Smooth muscle cell (in vitro differentiated cells): ENCODE data around the gene AKAP8L. TPM values are rescaled to one million over a fixed set of nuclear protein-coding genes. Genes with fewer than 3 reads are reported as not detected.
"Not testable (repeated sequence)": the region's sequence is repeated elsewhere in the genome, so short reads cannot be mapped to it uniquely, and the experiment has no call there.

Experiments
- DNase-seq: peaks from one replicate; lab custom pipeline; 2025; ENCODE audit not compliant: unreplicated experiment; lab: John Stamatoyannopoulos, UW
- H2AFZ ChIP-seq: fragments of 200-600 bp; sonication (generic); 2 replicates; pipeline ENCODE4 v1.6.0; 2016; ENCODE audit warnings: antibody characterized with exemption, low read depth, mild to moderate bottlenecking
- H3F3A ChIP-seq: fragments of 200-600 bp; sonication (generic); 2 replicates; pipeline ENCODE4 v1.6.0; 2017; ENCODE audit warnings: antibody characterized with exemption, low read depth
- H3K27ac ChIP-seq: fragments of 200-600 bp; sonication (generic); 2 replicates; pipeline ENCODE4 v1.5.1; 2016; ENCODE audit warnings: low read depth, mild to moderate bottlenecking
- H3K27me3 ChIP-seq: fragments of 200-600 bp; sonication (generic); 2 replicates; pipeline ENCODE4 v1.6.1; 2016; ENCODE audit warnings: low read depth, mild to moderate bottlenecking
- H3K36me3 ChIP-seq: fragments of 200-600 bp; sonication (generic); 2 replicates; pipeline ENCODE4 v1.5.1; 2016; ENCODE audit warnings: low read depth
- H3K4me1 ChIP-seq: fragments of 200-600 bp; sonication (generic); 2 replicates; pipeline ENCODE4 v1.5.1; 2016; ENCODE audit warnings: low read depth
- H3K4me2 ChIP-seq: fragments of 200-600 bp; sonication (generic); 2 replicates; pipeline ENCODE4 v1.6.0; 2016; ENCODE audit warnings: mild to moderate bottlenecking
- H3K4me3 ChIP-seq: fragments of 200-600 bp; sonication (generic); 2 replicates; pipeline ENCODE4 v1.5.1; 2016; ENCODE audit warnings: mild to moderate bottlenecking
- H3K79me2 ChIP-seq: fragments of 200-600 bp; sonication (generic); 2 replicates; pipeline ENCODE4 v1.6.0; 2016; ENCODE audit warnings: low read depth, mild to moderate bottlenecking
- H3K9ac ChIP-seq: fragments of 200-600 bp; sonication (generic); 2 replicates; pipeline ENCODE4 v1.6.0; 2016; ENCODE audit warnings: low read depth
- H3K9me3 ChIP-seq: fragments of 200-600 bp; sonication (generic); replicated peaks from 2 replicates; pipeline ENCODE4 v1.5.1; 2016; ENCODE audit warnings: low read depth
- H4K20me1 ChIP-seq: fragments of 200-600 bp; sonication (generic); 2 replicates; pipeline ENCODE4 v1.6.0; 2016; ENCODE audit warnings: low read depth
- WGBS: methylation state at CpG from one replicate; pipeline ENCODE4 v1.1.7; 2016; ENCODE audit warnings: low lambda C conversion rate; 5-methylcytosine and 5-hydroxymethylcytosine counted together
- polyA plus RNA-seq: library from polyadenylated mRNA; unstranded; fragments of >200 nt; fragmentation: Nextera tagmentation; extraction: Ambion mirVana; gene quantifications from 2 replicates; pipeline ENCODE4 v1.2.1, GENCODE V29; 2016
- total RNA-seq: library from RNA; depleted of rRNA; stranded (reverse); fragments of >200 nt; gene quantifications from 2 replicates; pipeline ENCODE4 v1.2.3, GENCODE V29; 2014
- TF ChIP-seq, protein P1 (sequence below): fragments of 200-600 bp; sonication (generic); IDR thresholded peaks from 2 replicates; pipeline ENCODE4 v1.5.1; 2017; ENCODE audit warnings: borderline replicate concordance, mild to moderate bottlenecking, antibody characterized with exemption; ENCODE audit not compliant: insufficient read depth, poor library complexity, severe bottlenecking

Gene AKAP8L
- total and polyA plus RNA-seq, 2 experiments from 2014 or later: 61.9 to 105 TPM

DNA sequence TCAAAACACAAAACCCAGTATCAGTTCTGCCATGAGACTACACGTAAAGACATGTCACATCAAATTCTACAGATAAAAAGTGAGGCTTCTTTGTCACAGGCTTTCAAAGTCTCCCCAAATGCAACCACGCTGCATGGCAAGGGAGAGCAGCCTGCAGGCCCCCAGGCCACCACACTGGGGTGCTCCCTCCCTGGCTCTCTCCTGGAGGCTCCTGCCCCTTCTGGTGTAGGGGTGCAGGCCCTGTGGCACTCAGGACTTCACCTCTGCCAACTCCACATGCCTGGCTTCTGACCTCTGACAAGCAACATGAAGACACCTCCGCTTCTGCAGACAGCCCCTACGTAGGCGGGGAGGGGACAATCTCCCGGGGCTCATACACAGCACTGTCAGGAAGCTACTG, 53.5 kb downstream of the AKAP8L start:
- no peaks in the 10 kb centered on the region for H3K4me1 ChIP-seq
- TF ChIP-seq, protein P1, sequence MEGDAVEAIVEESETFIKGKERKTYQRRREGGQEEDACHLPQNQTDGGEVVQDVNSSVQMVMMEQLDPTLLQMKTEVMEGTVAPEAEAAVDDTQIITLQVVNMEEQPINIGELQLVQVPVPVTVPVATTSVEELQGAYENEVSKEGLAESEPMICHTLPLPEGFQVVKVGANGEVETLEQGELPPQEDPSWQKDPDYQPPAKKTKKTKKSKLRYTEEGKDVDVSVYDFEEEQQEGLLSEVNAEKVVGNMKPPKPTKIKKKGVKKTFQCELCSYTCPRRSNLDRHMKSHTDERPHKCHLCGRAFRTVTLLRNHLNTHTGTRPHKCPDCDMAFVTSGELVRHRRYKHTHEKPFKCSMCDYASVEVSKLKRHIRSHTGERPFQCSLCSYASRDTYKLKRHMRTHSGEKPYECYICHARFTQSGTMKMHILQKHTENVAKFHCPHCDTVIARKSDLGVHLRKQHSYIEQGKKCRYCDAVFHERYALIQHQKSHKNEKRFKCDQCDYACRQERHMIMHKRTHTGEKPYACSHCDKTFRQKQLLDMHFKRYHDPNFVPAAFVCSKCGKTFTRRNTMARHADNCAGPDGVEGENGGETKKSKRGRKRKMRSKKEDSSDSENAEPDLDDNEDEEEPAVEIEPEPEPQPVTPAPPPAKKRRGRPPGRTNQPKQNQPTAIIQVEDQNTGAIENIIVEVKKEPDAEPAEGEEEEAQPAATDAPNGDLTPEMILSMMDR: no peak
- H3K4me2 ChIP-seq: no peak overlapping the region
- no peaks in the 10 kb centered on the region for H3K27me3 ChIP-seq
- peaks cover 12% of the 10 kb centered on the region for H3K36me3 ChIP-seq
- DNase-seq: no peak
- peaks cover 13% of the 10 kb centered on the region for H4K20me1 ChIP-seq
- no peak overlapping the region for H2AFZ ChIP-seq
- 96% methylated on average over 6 of the region's 6 CpGs for WGBS
- H3K79me2 ChIP-seq: peaks cover 7% of the 10 kb centered on the region
- no peak overlapping the region for H3K9ac ChIP-seq
- H3F3A ChIP-seq: no peaks in the 10 kb centered on the region
- H3K9me3 ChIP-seq: no peaks in the 10 kb centered on the region
- no peak overlapping the region for H3K27ac ChIP-seq
- H3K4me3 ChIP-seq: no peak overlapping the region

DNA sequence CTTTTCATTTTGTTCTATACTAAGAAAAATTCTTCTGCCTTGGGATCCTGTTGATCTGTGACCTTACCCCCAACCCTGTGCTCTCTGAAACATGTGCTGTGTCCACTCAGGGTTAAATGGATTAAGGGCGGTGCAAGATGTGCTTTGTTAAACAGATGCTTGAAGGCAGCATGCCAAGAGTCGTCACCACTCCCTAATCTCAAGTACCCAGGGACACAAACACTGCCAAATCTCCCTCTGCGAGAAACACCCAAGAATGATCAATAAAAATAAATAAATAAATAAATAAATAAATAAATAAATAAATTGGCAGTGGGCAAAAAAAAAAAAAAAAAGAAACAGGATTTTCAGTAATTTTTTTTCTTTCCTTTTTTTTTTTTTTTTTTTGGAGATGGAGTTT, 55.0 kb downstream of the AKAP8L start:
- DNase-seq: not testable (repeated sequence)
- 99% methylated on average over 3 of the region's 3 CpGs for WGBS

GRCh38 chr19:15363048-15363447, 55.7 kb downstream of the AKAP8L start:
- not testable (repeated sequence) for H3K4me3 ChIP-seq, H3K27me3 ChIP-seq, H3K9ac ChIP-seq, DNase-seq, H2AFZ ChIP-seq, H3K4me1 ChIP-seq, H3K79me2 ChIP-seq, H3K9me3 ChIP-seq, H3K27ac ChIP-seq, H3K4me2 ChIP-seq, H3F3A ChIP-seq
- H4K20me1 ChIP-seq: peaks cover 23% of the 10 kb centered on the region
- peaks cover 12% of the 10 kb centered on the region for H3K36me3 ChIP-seq
- no CpG with 5 or more reads among the region's 30 CpGs for WGBS

More for the DNA sequence above, 55.0 kb downstream of the AKAP8L start:
- H3K4me3 ChIP-seq, H2AFZ ChIP-seq, H3K79me2 ChIP-seq, H3K4me2 ChIP-seq, H3K27me3 ChIP-seq, H3K4me1 ChIP-seq, H3K9ac ChIP-seq, H3K9me3 ChIP-seq, H3F3A ChIP-seq, H3K27ac ChIP-seq: not testable (repeated sequence)
- H3K36me3 ChIP-seq: peaks cover 12% of the 10 kb centered on the region
- peaks cover 21% of the 10 kb centered on the region for H4K20me1 ChIP-seq

DNA sequence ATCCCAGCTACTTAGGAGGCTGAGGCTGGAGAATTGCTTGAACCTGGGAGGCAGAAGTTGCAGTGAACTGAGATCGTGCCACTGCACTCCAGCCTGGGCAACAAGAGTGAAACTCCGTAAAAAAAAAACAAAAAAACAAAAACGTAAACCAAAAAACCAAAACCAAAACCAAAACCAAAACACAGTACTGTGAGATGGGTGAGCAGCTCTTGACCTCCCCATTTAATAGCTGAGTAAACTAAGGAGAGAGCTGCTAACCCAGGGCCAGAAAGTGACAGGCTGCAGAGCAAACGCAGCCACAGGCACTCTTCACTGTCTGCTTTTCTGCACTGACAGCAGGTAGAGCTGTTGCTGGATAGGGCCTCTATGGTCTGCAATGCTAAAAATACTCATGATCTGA, 58.8 kb downstream of the AKAP8L start:
- not testable (repeated sequence) for H3K79me2 ChIP-seq, H3K9me3 ChIP-seq, H3K4me1 ChIP-seq, H2AFZ ChIP-seq, H3K9ac ChIP-seq, DNase-seq, H3K27ac ChIP-seq, H3K4me3 ChIP-seq, H3F3A ChIP-seq, H3K4me2 ChIP-seq, H3K27me3 ChIP-seq
- H4K20me1 ChIP-seq: peaks cover 23% of the 10 kb centered on the region
- peaks cover 12% of the 10 kb centered on the region for H3K36me3 ChIP-seq
- 97% methylated on average over 4 of the region's 4 CpGs for WGBS

DNA sequence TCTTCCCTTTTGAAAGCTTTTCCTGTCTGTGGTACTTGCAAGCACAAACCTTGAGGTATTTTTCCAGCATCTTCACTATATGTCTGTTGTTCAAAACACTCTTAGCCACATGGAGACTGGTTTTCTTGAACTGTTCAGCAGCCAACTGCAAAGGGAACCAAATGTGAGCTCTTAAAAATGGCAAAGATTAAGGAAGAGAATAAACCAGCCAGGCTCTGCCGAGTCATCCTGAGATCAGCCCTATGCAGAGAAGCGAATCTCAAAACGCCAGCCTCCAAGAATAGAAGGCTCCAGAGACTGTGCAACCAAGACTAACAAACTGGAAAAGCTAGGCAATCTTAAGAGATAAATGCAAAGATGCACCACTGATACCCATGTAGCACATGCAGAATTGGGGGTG, 59.9 kb downstream of the AKAP8L start:
- 56% methylated on average over 3 of the region's 3 CpGs for WGBS
- Histone ChIP-seq H3K36me3 (peaks cover 12% of the 10 kb centered on the region), H3K9ac (no peak overlapping the region), H3K4me1 (no peaks in the 10 kb centered on the region), H3K4me2 (no peak overlapping the region), H3K27me3 (no peaks in the 10 kb centered on the region), H3K9me3 (no peaks in the 10 kb centered on the region), H3K27ac (peak overlapping the region; percentile 16), H3K4me3 (no peak overlapping the region), H4K20me1 (peaks cover 15% of the 10 kb centered on the region), H2AFZ (no peak overlapping the region), H3K79me2 (no peaks in the 10 kb centered on the region), H3F3A (peaks cover 8% of the 10 kb centered on the region)
- no peak for DNase-seq
- TF ChIP-seq, protein P1: no peak
